ENCODE results near the gene ARMS2. TPM values are rescaled to one million over a fixed set of nuclear protein-coding genes. Genes with fewer than 3 reads are reported as not detected.

Gene ARMS2, protein sequence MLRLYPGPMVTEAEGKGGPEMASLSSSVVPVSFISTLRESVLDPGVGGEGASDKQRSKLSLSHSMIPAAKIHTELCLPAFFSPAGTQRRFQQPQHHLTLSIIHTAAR
- not detected in 2 replicates for total RNA-seq
- not detected in 2 replicates for polyA plus RNA-seq

DNA sequence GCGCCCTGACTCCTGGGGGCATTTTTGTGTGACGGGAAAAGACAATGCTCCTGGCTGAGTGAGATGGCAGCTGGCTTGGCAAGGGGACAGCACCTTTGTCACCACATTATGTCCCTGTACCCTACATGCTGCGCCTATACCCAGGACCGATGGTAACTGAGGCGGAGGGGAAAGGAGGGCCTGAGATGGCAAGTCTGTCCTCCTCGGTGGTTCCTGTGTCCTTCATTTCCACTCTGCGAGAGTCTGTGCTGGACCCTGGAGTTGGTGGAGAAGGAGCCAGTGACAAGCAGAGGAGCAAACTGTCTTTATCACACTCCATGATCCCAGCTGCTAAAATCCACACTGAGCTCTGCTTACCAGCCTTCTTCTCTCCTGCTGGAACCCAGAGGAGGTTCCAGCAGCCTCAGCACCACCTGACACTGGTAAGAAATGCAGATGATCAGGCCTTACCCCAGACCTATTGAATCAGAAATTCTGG lies at the start of gene ARMS2:
Gene ARMS2, plus strand, starts transcription at position 51 of the 478 bp plus-strand sequence. Its CDS starts 75 bp downstream, at position 126.
- H3K9me2 ChIP-seq (replicated peaks; ENCODE audit: insufficient read depth), result no peaks in the 10 kb centered on the region
- TF ChIP-seq, protein P1, sequence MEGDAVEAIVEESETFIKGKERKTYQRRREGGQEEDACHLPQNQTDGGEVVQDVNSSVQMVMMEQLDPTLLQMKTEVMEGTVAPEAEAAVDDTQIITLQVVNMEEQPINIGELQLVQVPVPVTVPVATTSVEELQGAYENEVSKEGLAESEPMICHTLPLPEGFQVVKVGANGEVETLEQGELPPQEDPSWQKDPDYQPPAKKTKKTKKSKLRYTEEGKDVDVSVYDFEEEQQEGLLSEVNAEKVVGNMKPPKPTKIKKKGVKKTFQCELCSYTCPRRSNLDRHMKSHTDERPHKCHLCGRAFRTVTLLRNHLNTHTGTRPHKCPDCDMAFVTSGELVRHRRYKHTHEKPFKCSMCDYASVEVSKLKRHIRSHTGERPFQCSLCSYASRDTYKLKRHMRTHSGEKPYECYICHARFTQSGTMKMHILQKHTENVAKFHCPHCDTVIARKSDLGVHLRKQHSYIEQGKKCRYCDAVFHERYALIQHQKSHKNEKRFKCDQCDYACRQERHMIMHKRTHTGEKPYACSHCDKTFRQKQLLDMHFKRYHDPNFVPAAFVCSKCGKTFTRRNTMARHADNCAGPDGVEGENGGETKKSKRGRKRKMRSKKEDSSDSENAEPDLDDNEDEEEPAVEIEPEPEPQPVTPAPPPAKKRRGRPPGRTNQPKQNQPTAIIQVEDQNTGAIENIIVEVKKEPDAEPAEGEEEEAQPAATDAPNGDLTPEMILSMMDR (IDR thresholded peaks at IDR 0.05; ENCODE audit: poor library complexity), result no peak
- TF ChIP-seq EZH2phosphoT487 (IDR thresholded peaks at IDR 0.05; ENCODE audit: low read depth, severe bottlenecking, unreplicated experiment) (no peak), EZH2 (IDR thresholded peaks at IDR 0.05; ENCODE audit: borderline replicate concordance) (no peak)
- WGBS (ENCODE audit: low lambda C conversion rate, missing lambda C conversion rate), result 91% methylated on average over 7 of the region's 7 CpGs
- H3K4me3 ChIP-seq, result no peak within 1 kb of the TSS
- H3K4me1 ChIP-seq (ENCODE audit: insufficient read depth), result peaks cover 6% of the 10 kb centered on the region
- no peak for DNase-seq (ENCODE audit: low spot score)
- no peak within 1 kb of the TSS for H2AFZ ChIP-seq
- no peaks in the 10 kb centered on the region for H3K36me3 ChIP-seq (replicated peaks; ENCODE audit: insufficient read depth, low read depth)
- no peak within 1 kb of the TSS for H3K4me2 ChIP-seq
- no peaks in the 10 kb centered on the region for H4K20me1 ChIP-seq (ENCODE audit: insufficient read depth, poor library complexity, severe bottlenecking)
- H3K27ac ChIP-seq, result no peak within 1 kb of the TSS
- H3K79me2 ChIP-seq, result no peaks in the 10 kb centered on the region
- no peaks in the 10 kb centered on the region for H3K9me3 ChIP-seq (ENCODE audit: low read depth)
- H3K27me3 ChIP-seq, result peaks cover 7% of the 10 kb centered on the region

DNA sequence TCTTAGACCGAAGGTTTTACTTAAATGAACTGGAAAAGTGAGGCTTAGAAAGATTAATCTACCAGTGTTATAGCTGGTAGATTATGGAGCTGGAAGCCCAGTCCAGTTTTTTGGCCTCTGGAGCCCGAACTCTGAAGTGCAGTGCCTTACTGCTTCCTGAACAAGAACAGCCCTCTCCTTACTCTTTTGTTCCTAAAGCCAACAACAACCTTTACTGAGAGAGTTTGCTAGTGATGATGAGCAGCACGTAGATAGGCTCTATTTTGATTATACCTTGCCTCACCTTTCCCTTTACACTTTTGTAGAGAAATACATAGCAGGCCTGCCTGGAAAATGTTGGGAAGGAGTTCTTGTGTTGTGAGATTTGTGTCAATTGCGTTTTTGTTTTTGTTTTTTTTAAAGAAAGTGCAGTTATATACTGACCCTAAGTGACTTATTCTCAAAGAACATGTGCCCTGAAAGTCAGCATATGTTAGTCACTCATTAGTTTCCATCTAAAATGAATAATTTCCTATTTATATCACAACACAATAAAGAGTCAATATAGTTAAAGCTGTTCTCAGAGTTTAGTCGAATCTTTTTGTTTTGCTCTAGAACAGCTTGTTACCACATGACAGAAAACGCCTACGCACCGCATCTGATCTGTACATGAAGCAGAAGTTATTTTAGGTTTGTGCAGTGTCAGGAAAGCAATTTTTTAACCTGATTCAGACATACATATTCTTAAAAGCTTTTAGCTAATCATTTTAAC lies 46.9 kb upstream of the ARMS2 start:
- H3K79me2 ChIP-seq, result peaks cover 2% of the 10 kb centered on the region
- 80% methylated on average over 8 of the region's 8 CpGs for WGBS (ENCODE audit: low lambda C conversion rate, missing lambda C conversion rate)
- no peak overlapping the region for H2AFZ ChIP-seq
- H3K4me3 ChIP-seq, result no peak overlapping the region
- H3K27me3 ChIP-seq, result no peaks in the 10 kb centered on the region
- H3K36me3 ChIP-seq (replicated peaks; ENCODE audit: insufficient read depth, low read depth), result no peaks in the 10 kb centered on the region
- no peaks in the 10 kb centered on the region for H3K4me1 ChIP-seq (ENCODE audit: insufficient read depth)
- H4K20me1 ChIP-seq (ENCODE audit: insufficient read depth, poor library complexity, severe bottlenecking), result no peaks in the 10 kb centered on the region
- H3K4me2 ChIP-seq, result no peak overlapping the region
- no peak overlapping the region for H3K27ac ChIP-seq
- DNase-seq (ENCODE audit: low spot score), result no peak
- TF ChIP-seq EZH2phosphoT487 (IDR thresholded peaks at IDR 0.05; ENCODE audit: low read depth, severe bottlenecking, unreplicated experiment), result no peak
- TF ChIP-seq, protein P1 (IDR thresholded peaks at IDR 0.05; ENCODE audit: poor library complexity), result no peak
- no peak for TF ChIP-seq EZH2 (IDR thresholded peaks at IDR 0.05; ENCODE audit: borderline replicate concordance)
- no peaks in the 10 kb centered on the region for H3K9me2 ChIP-seq (replicated peaks; ENCODE audit: insufficient read depth)
- H3K9me3 ChIP-seq (ENCODE audit: low read depth), result no peaks in the 10 kb centered on the region

DNA sequence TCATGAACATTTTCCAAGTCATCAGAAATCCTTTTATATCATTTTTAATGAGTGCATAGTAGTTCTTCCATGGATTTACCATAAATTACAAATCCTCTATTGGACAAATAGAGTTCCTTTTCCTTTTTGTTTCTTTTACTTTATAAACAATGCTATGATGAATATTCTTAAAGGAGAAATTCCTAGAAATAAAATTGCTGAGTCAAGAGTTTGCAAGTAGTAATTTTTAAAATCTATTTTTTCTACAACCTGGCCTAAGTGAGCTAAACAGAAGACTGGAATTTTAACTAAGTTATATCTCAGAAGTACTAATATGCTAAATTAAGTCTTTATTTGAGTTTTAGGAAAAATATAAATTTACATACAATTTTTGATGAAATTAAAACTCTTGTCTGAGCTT lies 41.1 kb upstream of the ARMS2 start:
- Histone ChIP-seq H3K27ac (no peak overlapping the region), H3K27me3 (no peaks in the 10 kb centered on the region), H4K20me1 (ENCODE audit: insufficient read depth, poor library complexity, severe bottlenecking) (no peaks in the 10 kb centered on the region), H2AFZ (no peak overlapping the region), H3K9me3 (ENCODE audit: low read depth) (no peaks in the 10 kb centered on the region), H3K36me3 (replicated peaks; ENCODE audit: insufficient read depth, low read depth) (no peaks in the 10 kb centered on the region), H3K9me2 (replicated peaks; ENCODE audit: insufficient read depth) (no peaks in the 10 kb centered on the region), H3K4me3 (no peak overlapping the region), H3K4me1 (ENCODE audit: insufficient read depth) (no peaks in the 10 kb centered on the region), H3K79me2 (no peaks in the 10 kb centered on the region), H3K4me2 (no peak overlapping the region)
- TF ChIP-seq, protein P1 (IDR thresholded peaks at IDR 0.05; ENCODE audit: poor library complexity), result no peak
- TF ChIP-seq EZH2 (IDR thresholded peaks at IDR 0.05; ENCODE audit: borderline replicate concordance), result no peak
- no peak for TF ChIP-seq EZH2phosphoT487 (IDR thresholded peaks at IDR 0.05; ENCODE audit: low read depth, severe bottlenecking, unreplicated experiment)
- DNase-seq (ENCODE audit: low spot score), result no peak

All from hepatocyte (in vitro differentiated cells).